Esophagus squamous epithelium (tissue), 5 donors: ENCODE data around the gene GALNT8. TPM values are rescaled to one million over a fixed set of nuclear protein-coding genes. Genes with fewer than 3 reads are reported as not detected.

Experiments used
- DNase-seq: peaks from one replicate; lab custom pipeline; 2025; lab: John Stamatoyannopoulos, UW
- H3K27ac ChIP-seq, 4 donors: fragments of 200-600 bp; sonication (generic); one replicate each; pipeline ENCODE4 v1.5.1; 2016 to 2019; ENCODE audit warnings: mild to moderate bottlenecking in 1 of 4
- H3K27me3 ChIP-seq, 4 donors: fragments of 200-600 bp; sonication (generic); 1 replicate in 3 of 4; 2 replicates in 1 of 4; pipeline versions ENCODE4 v1.5.1 to v1.6.0; 2017 to 2021; ENCODE audit warnings: antibody characterized with exemption in 1 of 4
- H3K36me3 ChIP-seq, 3 donors: fragments of 200-600 bp; sonication (generic); one replicate each; pipeline ENCODE4 v1.5.1; 2016 to 2019
- H3K4me1 ChIP-seq, 3 donors: fragments of 200-600 bp; sonication (generic); one replicate each; pipeline ENCODE4 v1.5.1; 2017 to 2019
- H3K4me3 ChIP-seq, 4 donors: fragments of 200-600 bp; sonication (generic); 1 replicate in 3 of 4; 2 replicates in 1 of 4; pipeline ENCODE4 v1.5.1; 2016 to 2019; ENCODE audit warnings: mild to moderate bottlenecking in 2 of 4, moderate library complexity in 1 of 4
- H3K9me3 ChIP-seq, 3 donors: fragments of 200-600 bp; sonication (generic); one replicate each; pipeline ENCODE4 v1.5.1; 2016 to 2019
- CTCF ChIP-seq, 6 experiments: fragments of 450-650 bp in 4 of 6; fragments of 200-600 bp in 2 of 6; sonication (generic) in 2 of 6; IDR thresholded peaks; one replicate each; pipeline ENCODE4 v1.5.1; 2016 to 2019; ENCODE audit warnings: antibody characterized with exemption in 6 of 6, mild to moderate bottlenecking in 4 of 6, moderate library complexity in 4 of 6
- POLR2A ChIP-seq, 4 donors: fragments of 450-650 bp; IDR thresholded peaks; one replicate each; pipeline ENCODE4 v1.6.1; 2017; ENCODE audit warnings: antibody characterized with exemption in 4 of 4, mild to moderate bottlenecking in 4 of 4, moderate library complexity in 3 of 4
- WGBS, 2 donors: methylation state at CpG; one replicate each; pipeline ENCODE4 v1.1.5; 2018; 5-methylcytosine and 5-hydroxymethylcytosine counted together
- intact Hi-C: fragments of 100-400 bp; cut with DNase I; formaldehyde crosslinking; loops from one replicate; pipeline ENCODE4 v1.15.0; 2022
- total RNA-seq, 4 donors: library from RNA; depleted of rRNA; stranded (reverse); fragments of >200 nt; gene quantifications; one replicate each; pipeline ENCODE4 v1.1.0, GENCODE V29; 2016
- donor health status: DM: yes; HTN: yes; CAD: no.

Gene GALNT8
- total RNA-seq, 4 donors from 2014 or later = 0.38 to 0.59 TPM; not detected in 2

DNA sequence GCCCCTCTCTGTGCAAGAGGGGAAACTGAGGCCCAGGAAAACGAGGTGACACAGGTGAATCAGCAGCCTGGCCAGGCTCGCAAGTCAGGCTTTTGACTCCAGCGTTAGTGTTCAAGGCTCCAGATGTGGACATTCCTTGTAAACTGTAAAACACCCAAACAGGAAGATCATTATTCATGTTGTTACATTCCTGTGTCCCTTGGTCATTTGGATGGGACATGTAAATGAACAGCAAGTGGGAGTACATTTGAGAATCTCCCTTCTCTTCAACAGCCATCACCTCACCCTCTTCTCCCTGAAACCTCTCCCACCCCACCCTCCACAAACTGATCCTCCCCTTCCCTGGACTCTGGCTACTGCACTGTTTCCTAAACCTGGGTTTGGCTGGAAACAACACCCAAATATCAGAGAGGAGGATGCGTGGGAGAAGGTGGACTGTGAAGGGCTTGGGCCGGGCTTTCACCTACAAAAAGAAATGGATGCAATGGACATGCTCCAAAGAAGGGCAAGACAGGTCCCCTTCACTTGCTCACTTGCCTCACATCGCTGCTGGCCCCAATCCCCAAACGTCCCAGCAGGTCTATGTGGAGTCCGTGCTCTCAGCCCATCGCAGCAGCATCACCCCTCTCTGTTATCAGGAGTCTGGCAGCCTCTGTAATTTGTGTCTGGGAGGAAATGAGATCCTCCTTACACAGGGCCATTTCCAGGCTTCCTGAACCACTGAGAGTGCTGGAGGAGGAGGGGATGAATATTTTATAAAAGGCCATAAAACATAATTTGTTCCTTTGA, 76.7 kb downstream of the GALNT8 start:
- Histone ChIP-seq H3K27ac (no peak overlapping the region), H3K27me3 (peaks cover 0 to 87% (median 0%) of the 10 kb centered on the region in 4 donors), H3K36me3 (no peaks in the 10 kb centered on the region), H3K9me3 (no peaks in the 10 kb centered on the region), H3K4me3 (no peak overlapping the region), H3K4me1 (no peaks in the 10 kb centered on the region)
- 47 to 57% methylated on average over 5 to 9 of the region's 9 CpGs for WGBS, 2 donors
- no peak for TF ChIP-seq CTCF (IDR thresholded peaks at IDR 0.05)
- no peak for TF ChIP-seq POLR2A (IDR thresholded peaks at IDR 0.05)
- intact Hi-C loops = no loop called here
- DNase-seq = no peak

GRCh38 chr12:4800555-4800954, 80.4 kb downstream of the GALNT8 start:
- no peak for DNase-seq
- Histone ChIP-seq H3K36me3 (no peaks in the 10 kb centered on the region), H3K9me3 (no peaks in the 10 kb centered on the region), H3K4me1 (no peaks in the 10 kb centered on the region), H3K27ac (no peak overlapping the region), H3K4me3 (no peak overlapping the region), H3K27me3 (peaks cover 0 to 73% (median 0%) of the 10 kb centered on the region in 4 donors)
- intact Hi-C loops = no loop called here
- TF ChIP-seq POLR2A (IDR thresholded peaks at IDR 0.05) (no peak), CTCF (IDR thresholded peaks at IDR 0.05) (no peak)

DNA sequence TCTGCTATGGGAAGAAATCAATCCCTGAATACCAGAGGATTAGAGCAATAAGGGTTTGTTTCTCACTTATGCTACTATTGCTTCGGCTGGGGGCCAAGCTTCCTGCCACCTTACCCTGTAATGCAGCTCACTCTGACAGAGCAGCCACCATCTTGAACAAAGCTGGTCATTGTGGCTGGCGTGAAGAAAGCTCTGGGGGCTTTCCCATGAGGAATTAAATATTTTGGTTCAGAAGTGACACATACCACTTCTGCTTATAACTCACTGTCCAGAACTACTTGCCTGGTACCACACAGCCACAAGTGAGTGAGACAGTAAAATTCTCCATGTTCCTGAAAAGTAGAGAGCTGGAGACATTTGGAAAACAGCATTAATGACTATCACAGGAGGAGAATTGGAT, 82.6 kb downstream of the GALNT8 start:
- no peaks in the 10 kb centered on the region for H3K36me3 ChIP-seq
- no peak overlapping the region for H3K27ac ChIP-seq
- H3K27me3 ChIP-seq = peaks cover 0 to 73% (median 2%) of the 10 kb centered on the region in 4 donors
- H3K4me3 ChIP-seq = no peak overlapping the region
- 68 to 72% methylated on average over 2 of the region's 2 CpGs for whole genome bisulfite sequencing, 2 donors
- intact Hi-C loops = no loop called here
- no peaks in the 10 kb centered on the region for H3K4me1 ChIP-seq
- H3K9me3 ChIP-seq = no peaks in the 10 kb centered on the region
- TF ChIP-seq POLR2A (IDR thresholded peaks at IDR 0.05) (no peak), CTCF (IDR thresholded peaks at IDR 0.05) (no peak)
- no peak for DNase-seq

DNA sequence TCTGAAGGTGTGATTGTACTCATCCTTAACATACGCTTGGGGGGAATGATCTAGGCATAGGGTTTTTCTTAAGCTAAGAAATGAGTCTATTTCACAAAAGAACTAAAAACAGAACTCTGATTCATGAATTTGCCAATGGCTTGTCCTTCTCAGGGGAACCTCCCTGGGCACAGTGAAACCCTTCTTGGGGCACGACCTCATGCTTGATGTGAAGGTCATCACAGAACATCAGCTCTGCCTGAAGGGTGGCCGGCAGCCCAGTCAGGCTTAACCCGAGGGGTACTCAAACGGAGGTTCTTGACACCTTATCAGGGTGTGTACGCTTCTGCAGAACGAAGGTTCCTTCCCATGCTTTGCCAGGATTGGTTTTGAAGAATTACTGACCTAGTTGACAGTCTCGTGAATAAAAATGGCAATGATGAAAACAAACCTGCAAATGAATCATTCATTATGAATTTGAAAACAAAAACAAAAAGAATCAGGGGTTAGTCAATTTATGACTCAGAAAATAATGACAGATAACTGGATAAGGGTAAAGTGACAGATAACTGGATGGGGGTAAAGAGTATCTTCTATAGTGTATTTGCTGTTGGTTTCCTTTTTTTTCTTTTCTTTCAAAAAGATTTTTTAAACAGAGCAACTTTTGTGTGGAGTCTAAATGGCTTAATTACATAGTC, 86.4 kb downstream of the GALNT8 start:
- H3K9me3 ChIP-seq = no peaks in the 10 kb centered on the region
- TF ChIP-seq CTCF (IDR thresholded peaks at IDR 0.05) (no peak), POLR2A (IDR thresholded peaks at IDR 0.05) (no peak)
- intact Hi-C loops = no loop called here
- 46 to 50% methylated on average over 7 of the region's 8 CpGs for WGBS, 2 donors
- no peaks in the 10 kb centered on the region for H3K36me3 ChIP-seq
- no peak overlapping the region for H3K27ac ChIP-seq
- DNase-seq = no peak
- peaks cover 0 to 18% (median 8%) of the 10 kb centered on the region in 3 donors for H3K4me1 ChIP-seq
- peaks cover 3 to 77% (median 14%) of the 10 kb centered on the region in 4 donors for H3K27me3 ChIP-seq
- H3K4me3 ChIP-seq = no peak overlapping the region
